ENCODE measurements around the gene WDR72.

GRCh38 chr15:53589520-53590057 is 169.9 kb downstream of the WDR72 start:
- TF ChIP-seq, protein P1, sequence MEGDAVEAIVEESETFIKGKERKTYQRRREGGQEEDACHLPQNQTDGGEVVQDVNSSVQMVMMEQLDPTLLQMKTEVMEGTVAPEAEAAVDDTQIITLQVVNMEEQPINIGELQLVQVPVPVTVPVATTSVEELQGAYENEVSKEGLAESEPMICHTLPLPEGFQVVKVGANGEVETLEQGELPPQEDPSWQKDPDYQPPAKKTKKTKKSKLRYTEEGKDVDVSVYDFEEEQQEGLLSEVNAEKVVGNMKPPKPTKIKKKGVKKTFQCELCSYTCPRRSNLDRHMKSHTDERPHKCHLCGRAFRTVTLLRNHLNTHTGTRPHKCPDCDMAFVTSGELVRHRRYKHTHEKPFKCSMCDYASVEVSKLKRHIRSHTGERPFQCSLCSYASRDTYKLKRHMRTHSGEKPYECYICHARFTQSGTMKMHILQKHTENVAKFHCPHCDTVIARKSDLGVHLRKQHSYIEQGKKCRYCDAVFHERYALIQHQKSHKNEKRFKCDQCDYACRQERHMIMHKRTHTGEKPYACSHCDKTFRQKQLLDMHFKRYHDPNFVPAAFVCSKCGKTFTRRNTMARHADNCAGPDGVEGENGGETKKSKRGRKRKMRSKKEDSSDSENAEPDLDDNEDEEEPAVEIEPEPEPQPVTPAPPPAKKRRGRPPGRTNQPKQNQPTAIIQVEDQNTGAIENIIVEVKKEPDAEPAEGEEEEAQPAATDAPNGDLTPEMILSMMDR (IDR thresholded peaks at IDR 0.05): no peak
- TF ChIP-seq POLR2AphosphoS5 (IDR thresholded peaks at IDR 0.05) (no peak), EP300 (IDR thresholded peaks at IDR 0.05) (no peak), POLR2A (IDR thresholded peaks at IDR 0.05; ENCODE audit: low read depth) (no peak)
